ENCODE data around the gene CDK5RAP2. TPM values are rescaled to one million over a fixed set of nuclear protein-coding genes. Genes with fewer than 3 reads are reported as not detected.

CDK5RAP2 gene
- total RNA-seq, 2 experiments from 2014 or later, result 76.0 to 81.6 TPM

GRCh38 chr9:120571443-120572257 lies 8.3 kb downstream of the CDK5RAP2 start:
- Histone ChIP-seq H3K9me2 (ENCODE audit: insufficient read depth, low read length) (no peaks in the 10 kb centered on the region), H3K79me2 (ENCODE audit: insufficient read depth, low read depth, low read length) (peaks cover 44% of the 10 kb centered on the region), H3K4me3 (ENCODE audit: low read depth, low read length, poor library complexity, severe bottlenecking) (no peak overlapping the region), H4K20me1 (ENCODE audit: insufficient read depth, low read length) (peaks cover 5% of the 10 kb centered on the region; the same call in 1 of the 2 replicates), H3K36me3 (ENCODE audit: insufficient read depth, low read length) (peaks cover 72% of the 10 kb centered on the region), H3K4me2 (ENCODE audit: low read length) (no peak overlapping the region), H2AFZ (ENCODE audit: low read length) (no peak overlapping the region), H3K27ac (ENCODE audit: low read depth, low read length, poor library complexity, severe bottlenecking) (no peak overlapping the region), H3K9me3 (ENCODE audit: low read length) (no peaks in the 10 kb centered on the region), H3K4me1 (ENCODE audit: insufficient read depth, low read length, poor library complexity, severe bottlenecking) (peaks cover 5% of the 10 kb centered on the region)
- intact Hi-C loops (cut with micrococcal nuclease; ENCODE audit: unreplicated experiment), result no loop called here
- no TSS peak for BruUV-seq (replicated peaks)
- TF ChIP-seq CTCF (conservative IDR thresholded peaks at IDR 0.05; ENCODE audit: low read length), result no peak
- TF ChIP-seq EZH2phosphoT487 (IDR thresholded peaks at IDR 0.05; ENCODE audit: borderline replicate concordance, low read depth, low read length), result no peak
- POLR2A ChIA-PET, result interaction anchor here (0.5 to 0.6 kb wide), 2 partner anchors 36 to 40 kb away, joined by 3 to 5 read pairs; no protein-coding TSS in a partner anchor
- CTCF ChIA-PET (ENCODE audit: unreplicated experiment), result no interaction called here
- no peak for DNase-seq (ENCODE audit: low spot score)

GRCh38 chr9:120570296-120570695 lies 9.7 kb downstream of the CDK5RAP2 start:
- Histone ChIP-seq H3K27ac (ENCODE audit: low read depth, low read length, poor library complexity, severe bottlenecking) (no peak overlapping the region), H4K20me1 (ENCODE audit: insufficient read depth, low read length) (peaks cover 12% of the 10 kb centered on the region; the same call in 1 of the 2 replicates), H3K4me2 (ENCODE audit: low read length) (no peak overlapping the region), H3K4me1 (ENCODE audit: insufficient read depth, low read length, poor library complexity, severe bottlenecking) (peaks cover 5% of the 10 kb centered on the region), H2AFZ (ENCODE audit: low read length) (no peak overlapping the region), H3K9me3 (ENCODE audit: low read length) (no peaks in the 10 kb centered on the region), H3K79me2 (ENCODE audit: insufficient read depth, low read depth, low read length) (peaks cover 31% of the 10 kb centered on the region), H3K36me3 (ENCODE audit: insufficient read depth, low read length) (peaks cover 74% of the 10 kb centered on the region), H3K9me2 (ENCODE audit: insufficient read depth, low read length) (no peaks in the 10 kb centered on the region), H3K4me3 (ENCODE audit: low read depth, low read length, poor library complexity, severe bottlenecking) (no peak overlapping the region)
- POLR2A ChIA-PET, result no interaction called here
- TF ChIP-seq CTCF (conservative IDR thresholded peaks at IDR 0.05; ENCODE audit: low read length) (no peak), EZH2phosphoT487 (IDR thresholded peaks at IDR 0.05; ENCODE audit: borderline replicate concordance, low read depth, low read length) (no peak)
- CTCF ChIA-PET (ENCODE audit: unreplicated experiment), result no interaction called here
- intact Hi-C loops (cut with micrococcal nuclease; ENCODE audit: unreplicated experiment), result no loop called here
- no TSS peak for BruUV-seq (replicated peaks)
- DNase-seq (ENCODE audit: low spot score), result no peak

- H2AFZ ChIP-seq (ENCODE audit: low read length), result no peak overlapping the region
- H3K9me2 ChIP-seq (ENCODE audit: insufficient read depth, low read length), result no peaks in the 10 kb centered on the region
- CTCF ChIA-PET (ENCODE audit: unreplicated experiment), result no interaction called here
- BruUV-seq (replicated peaks), result no TSS peak
- H3K4me1 ChIP-seq (ENCODE audit: insufficient read depth, low read length, poor library complexity, severe bottlenecking), result peaks cover 2% of the 10 kb centered on the region
- H3K27ac ChIP-seq (ENCODE audit: low read depth, low read length, poor library complexity, severe bottlenecking), result no peak overlapping the region
- peaks cover 82% of the 10 kb centered on the region for H3K36me3 ChIP-seq (ENCODE audit: insufficient read depth, low read length)
- H3K9me3 ChIP-seq (ENCODE audit: low read length), result no peaks in the 10 kb centered on the region
- TF ChIP-seq EZH2phosphoT487 (IDR thresholded peaks at IDR 0.05; ENCODE audit: borderline replicate concordance, low read depth, low read length) (no peak), CTCF (conservative IDR thresholded peaks at IDR 0.05; ENCODE audit: low read length) (no peak)
- H3K4me3 ChIP-seq (ENCODE audit: low read depth, low read length, poor library complexity, severe bottlenecking), result no peak overlapping the region
- intact Hi-C loops (cut with micrococcal nuclease; ENCODE audit: unreplicated experiment), result no loop called here
- peaks cover 27% of the 10 kb centered on the region for H3K79me2 ChIP-seq (ENCODE audit: insufficient read depth, low read depth, low read length)
- DNase-seq (ENCODE audit: low spot score), result no peak
- POLR2A ChIA-PET, result interaction anchor here (0.9 kb wide), 1 partner anchor 74 kb away, joined by 4 read pairs; no protein-coding TSS in a partner anchor
- H3K4me2 ChIP-seq (ENCODE audit: low read length), result no peak overlapping the region
- H4K20me1 ChIP-seq (ENCODE audit: insufficient read depth, low read length), result peaks cover 12% of the 10 kb centered on the region; the same call in 1 of the 2 replicates
Measured at GRCh38 chr9:120569556-120569955, 10.4 kb downstream of the CDK5RAP2 start.

Measured in OCI-LY7 (cell line).